Panc1 (cell line): ENCODE data around the gene NUMBL. TPM values are rescaled to one million over a fixed set of nuclear protein-coding genes. Genes with fewer than 3 reads are reported as not detected.

Experiments used
- ATAC-seq: fragments of 200-7000 bp; cut with Tn5 transposase; 2 replicates; pipeline ENCODE4 v1.9.1; 2020; ENCODE audit warnings: mild to moderate bottlenecking, moderate library complexity
- BruUV-seq: library from RNA; stranded (reverse); fragments of 400-500 nt; replicated peaks from 2 replicates; lab custom pipeline; 2021; lab: Mats Ljungman, UMichigan
- CTCF ChIA-PET: fragments of 300-600 bp; sonication (Branson Sonifier 250); formaldehyde crosslinking; loops from one replicate; lab custom pipeline; 2022; ENCODE audit warnings: antibody characterized with exemption; lab: Charles Lee
- POLR2A ChIA-PET: fragments of 300-600 bp; sonication (Branson Sonifier 250); formaldehyde crosslinking; loops from one replicate; lab custom pipeline; 2022; ENCODE audit warnings: antibody characterized with exemption; lab: Charles Lee
- DNase-seq: peaks from one replicate; pipeline ENCODE4 v3.0.0-alpha.2; 2010; ENCODE audit warnings: low read depth, low spot score
- H3K27ac ChIP-seq: 2 replicates; pipeline ENCODE4 v1.5.1; 2011; ENCODE audit warnings: mild to moderate bottlenecking, low read length, inconsistent platforms
- H3K27me3 ChIP-seq: fragments of 200-500 bp; sonication (Bioruptor generic); 2 replicates; pipeline ENCODE4 v1.6.0; 2014; ENCODE audit warnings: low read length, inconsistent platforms; ENCODE audit not compliant: control insufficient read depth, insufficient read depth
- H3K36me3 ChIP-seq: fragments of 200-500 bp; sonication (Bioruptor generic); 2 replicates; pipeline ENCODE4 v1.5.1; 2014; ENCODE audit warnings: inconsistent platforms, mild to moderate bottlenecking, low read length, moderate library complexity; ENCODE audit not compliant: control insufficient read depth, insufficient read depth
- H3K4me1 ChIP-seq: 2 replicates; pipeline ENCODE4 v1.5.1; 2011; ENCODE audit warnings: inconsistent platforms, mild to moderate bottlenecking, low read length, moderate library complexity; ENCODE audit not compliant: control insufficient read depth, insufficient read depth
- H3K4me3 ChIP-seq, 2 experiments: 2 replicates each; pipeline ENCODE4 v1.5.1; 2011 to 2012; ENCODE audit warnings: low read depth in 2 of 2, low read length in 2 of 2, mild to moderate bottlenecking in 2 of 2, inconsistent platforms in 1 of 2, moderate library complexity in 1 of 2
- H3K9me3 ChIP-seq: fragments of 200-500 bp; sonication (Bioruptor generic); 2 replicates; pipeline ENCODE4 v1.5.1; 2014; ENCODE audit warnings: low read depth, mild to moderate bottlenecking, inconsistent platforms, low read length, moderate library complexity; ENCODE audit not compliant: control insufficient read depth, insufficient read depth
- POLR2AphosphoS5 ChIP-seq: IDR thresholded peaks from 2 replicates; pipeline ENCODE4 v1.6.1; 2012; ENCODE audit warnings: mild to moderate bottlenecking, low read depth, low read length, moderate library complexity
- SIN3A ChIP-seq: IDR thresholded peaks from 2 replicates; pipeline ENCODE4 v1.6.1; 2012; ENCODE audit warnings: low read depth, mild to moderate bottlenecking, low read length, moderate library complexity, borderline replicate concordance; ENCODE audit not compliant: insufficient read depth
- TCF7L2 ChIP-seq: IDR thresholded peaks from 2 replicates; pipeline ENCODE4 v1.6.1; 2011; ENCODE audit warnings: mild to moderate bottlenecking, low read depth, low read length, inconsistent platforms
- in situ Hi-C: cut with HindIII; loops from 2 replicates; pipeline ENCODE4 v1.10.0; 2016; ENCODE audit warnings: low sequenced_read_pairs, low pct_unique_long_range_greater_than_20kb
- intact Hi-C: fragments of 100-400 bp; cut with micrococcal nuclease; formaldehyde crosslinking; loops from one replicate; pipeline ENCODE4 v1.10.0; 2022; ENCODE audit not compliant: unreplicated experiment
- total RNA-seq: library from RNA; stranded (reverse); gene quantifications from one replicate; pipeline ENCODE4 v1.2.1, GENCODE V29; 2021; ENCODE audit not compliant: unreplicated experiment
- TF ChIP-seq, protein P1 (sequence below): fragments of 450-650 bp; IDR thresholded peaks from 2 replicates; pipeline ENCODE4 v1.5.1; 2017; ENCODE audit warnings: mild to moderate bottlenecking
- TF ChIP-seq, protein P2 (sequence below), 2 experiments: IDR thresholded peaks; 2 replicates each; pipeline ENCODE4 v1.6.1; 2011 to 2012; ENCODE audit warnings: low read depth in 2 of 2, control low read depth in 1 of 2, low read length in 1 of 2, mild to moderate bottlenecking in 1 of 2, moderate library complexity in 1 of 2; ENCODE audit not compliant: insufficient read depth in 1 of 2

NUMBL gene
- total RNA-seq, 1 experiment from 2014 or later: 27.6 TPM

DNA sequence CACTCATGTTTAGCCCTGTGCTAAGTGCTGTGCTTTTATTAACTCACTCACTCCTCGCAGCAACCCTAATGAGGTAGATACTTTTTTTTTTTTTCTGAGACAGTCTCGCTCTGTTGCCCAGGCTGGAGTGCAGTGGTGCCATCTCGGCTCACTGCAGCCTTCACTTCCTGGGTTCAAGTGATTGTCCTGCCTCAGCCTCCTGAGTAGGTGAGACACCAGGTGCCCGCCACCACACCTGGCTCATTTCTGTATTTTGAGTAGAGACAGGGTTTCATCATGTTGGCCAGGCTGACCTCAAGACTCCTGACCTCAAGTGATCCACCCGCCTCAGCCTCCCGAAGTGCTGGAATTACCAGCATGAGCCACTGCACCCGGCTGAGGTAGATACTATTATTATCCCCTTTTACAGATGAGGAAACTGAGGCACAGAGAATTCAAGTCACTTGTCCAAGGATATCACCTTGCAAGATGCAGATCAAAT lies 29.0 kb upstream of the NUMBL start:
- peaks cover 3% of the 10 kb centered on the region; the same call in 1 of the 2 replicates for H3K36me3 ChIP-seq
- POLR2A ChIA-PET: no interaction called here
- H3K27me3 ChIP-seq: no peaks in the 10 kb centered on the region
- H3K27ac ChIP-seq: peak overlapping the region; percentile 86
- peak overlapping the region; percentile 65 to 77 for H3K4me3 ChIP-seq
- ATAC-seq (no peak), DNase-seq (no peak)
- no peak for TF ChIP-seq SIN3A
- TF ChIP-seq, protein P1, sequence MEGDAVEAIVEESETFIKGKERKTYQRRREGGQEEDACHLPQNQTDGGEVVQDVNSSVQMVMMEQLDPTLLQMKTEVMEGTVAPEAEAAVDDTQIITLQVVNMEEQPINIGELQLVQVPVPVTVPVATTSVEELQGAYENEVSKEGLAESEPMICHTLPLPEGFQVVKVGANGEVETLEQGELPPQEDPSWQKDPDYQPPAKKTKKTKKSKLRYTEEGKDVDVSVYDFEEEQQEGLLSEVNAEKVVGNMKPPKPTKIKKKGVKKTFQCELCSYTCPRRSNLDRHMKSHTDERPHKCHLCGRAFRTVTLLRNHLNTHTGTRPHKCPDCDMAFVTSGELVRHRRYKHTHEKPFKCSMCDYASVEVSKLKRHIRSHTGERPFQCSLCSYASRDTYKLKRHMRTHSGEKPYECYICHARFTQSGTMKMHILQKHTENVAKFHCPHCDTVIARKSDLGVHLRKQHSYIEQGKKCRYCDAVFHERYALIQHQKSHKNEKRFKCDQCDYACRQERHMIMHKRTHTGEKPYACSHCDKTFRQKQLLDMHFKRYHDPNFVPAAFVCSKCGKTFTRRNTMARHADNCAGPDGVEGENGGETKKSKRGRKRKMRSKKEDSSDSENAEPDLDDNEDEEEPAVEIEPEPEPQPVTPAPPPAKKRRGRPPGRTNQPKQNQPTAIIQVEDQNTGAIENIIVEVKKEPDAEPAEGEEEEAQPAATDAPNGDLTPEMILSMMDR: no peak
- TF ChIP-seq TCF7L2: no peak
- TF ChIP-seq POLR2AphosphoS5: no peak
- TF ChIP-seq, protein P2, sequence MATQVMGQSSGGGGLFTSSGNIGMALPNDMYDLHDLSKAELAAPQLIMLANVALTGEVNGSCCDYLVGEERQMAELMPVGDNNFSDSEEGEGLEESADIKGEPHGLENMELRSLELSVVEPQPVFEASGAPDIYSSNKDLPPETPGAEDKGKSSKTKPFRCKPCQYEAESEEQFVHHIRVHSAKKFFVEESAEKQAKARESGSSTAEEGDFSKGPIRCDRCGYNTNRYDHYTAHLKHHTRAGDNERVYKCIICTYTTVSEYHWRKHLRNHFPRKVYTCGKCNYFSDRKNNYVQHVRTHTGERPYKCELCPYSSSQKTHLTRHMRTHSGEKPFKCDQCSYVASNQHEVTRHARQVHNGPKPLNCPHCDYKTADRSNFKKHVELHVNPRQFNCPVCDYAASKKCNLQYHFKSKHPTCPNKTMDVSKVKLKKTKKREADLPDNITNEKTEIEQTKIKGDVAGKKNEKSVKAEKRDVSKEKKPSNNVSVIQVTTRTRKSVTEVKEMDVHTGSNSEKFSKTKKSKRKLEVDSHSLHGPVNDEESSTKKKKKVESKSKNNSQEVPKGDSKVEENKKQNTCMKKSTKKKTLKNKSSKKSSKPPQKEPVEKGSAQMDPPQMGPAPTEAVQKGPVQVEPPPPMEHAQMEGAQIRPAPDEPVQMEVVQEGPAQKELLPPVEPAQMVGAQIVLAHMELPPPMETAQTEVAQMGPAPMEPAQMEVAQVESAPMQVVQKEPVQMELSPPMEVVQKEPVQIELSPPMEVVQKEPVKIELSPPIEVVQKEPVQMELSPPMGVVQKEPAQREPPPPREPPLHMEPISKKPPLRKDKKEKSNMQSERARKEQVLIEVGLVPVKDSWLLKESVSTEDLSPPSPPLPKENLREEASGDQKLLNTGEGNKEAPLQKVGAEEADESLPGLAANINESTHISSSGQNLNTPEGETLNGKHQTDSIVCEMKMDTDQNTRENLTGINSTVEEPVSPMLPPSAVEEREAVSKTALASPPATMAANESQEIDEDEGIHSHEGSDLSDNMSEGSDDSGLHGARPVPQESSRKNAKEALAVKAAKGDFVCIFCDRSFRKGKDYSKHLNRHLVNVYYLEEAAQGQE (IDR thresholded peaks at IDR 0.05; ENCODE audit: insufficient read depth in 1 of 2, low read depth in 2 of 2, low read length in 1 of 2): no peak
- peaks cover 8% of the 10 kb centered on the region for H3K4me1 ChIP-seq
- in situ Hi-C loops (no loop called here), intact Hi-C loops (no loop called here)
- CTCF ChIA-PET: no interaction called here
- BruUV-seq: no TSS peak
- H3K9me3 ChIP-seq: no peaks in the 10 kb centered on the region

DNA sequence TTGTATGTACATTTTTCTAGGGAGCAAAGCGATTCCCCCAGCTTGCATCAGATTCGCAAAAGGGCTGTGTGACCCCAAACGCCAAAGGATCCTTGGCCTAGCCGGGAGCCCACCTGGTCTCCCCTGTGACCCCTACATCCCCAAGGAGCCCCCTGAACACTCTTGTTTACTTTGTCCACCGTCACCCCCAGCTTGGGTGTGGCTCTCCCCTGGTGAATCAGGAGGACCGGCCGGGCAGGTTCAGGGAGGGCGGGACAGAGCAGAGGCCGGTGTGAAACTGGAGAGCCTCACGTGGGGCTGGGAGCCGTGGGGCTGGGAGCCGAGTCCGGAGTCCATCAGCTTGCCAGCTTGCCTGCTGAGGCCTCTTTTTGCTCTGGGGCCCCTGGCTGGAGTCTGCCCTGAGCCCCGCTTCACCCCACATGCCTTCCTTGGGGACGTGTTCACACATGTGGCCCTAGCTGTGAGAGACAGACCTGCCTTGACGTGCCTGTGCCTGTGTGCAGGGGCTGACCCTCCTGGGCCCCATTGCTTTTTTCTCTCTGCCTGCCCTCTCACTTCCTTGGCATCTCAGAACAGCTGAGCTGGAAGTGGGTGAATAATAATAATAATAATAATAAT lies 28.4 kb upstream of the NUMBL start:
- ChIA-PET CTCF (no interaction called here), POLR2A (no interaction called here)
- Histone ChIP-seq H3K4me1 (peaks cover 11% of the 10 kb centered on the region), H3K9me3 (no peaks in the 10 kb centered on the region), H3K27ac (peak overlapping the region; percentile 86), H3K27me3 (no peaks in the 10 kb centered on the region), H3K4me3 (peak overlapping the region; percentile 65 to 77), H3K36me3 (peaks cover 3% of the 10 kb centered on the region; the same call in 1 of the 2 replicates)
- TF ChIP-seq POLR2AphosphoS5 (no peak), TCF7L2 (no peak), SIN3A (no peak)
- TF ChIP-seq, protein P2 (IDR thresholded peaks at IDR 0.05; ENCODE audit: insufficient read depth in 1 of 2, low read depth in 2 of 2, low read length in 1 of 2): no peak
- TF ChIP-seq, protein P1: no peak
- ATAC-seq (no peak), DNase-seq (no peak)
- no TSS peak for BruUV-seq
- in situ Hi-C loops (no loop called here), intact Hi-C loops (no loop called here)
